DOHH2 (cell line): Measurements from ENCODE around the gene HIVEP3.

ENCODE experiments used
- CTCF ChIP-seq: fragments of 200-600 bp; sonication (generic); IDR thresholded peaks from one replicate; pipeline ENCODE4 v1.5.1; 2014; ENCODE audit warnings: antibody characterized with exemption, mild to moderate bottlenecking, low read depth, low read length; ENCODE audit not compliant: poor library complexity, severe bottlenecking
- EZH2phosphoT487 ChIP-seq: fragments of 200-600 bp; sonication (generic); IDR thresholded peaks from 2 replicates; pipeline ENCODE4 v1.6.1; 2017; ENCODE audit warnings: borderline replicate concordance, mild to moderate bottlenecking, antibody characterized with exemption, low read length, moderate library complexity, mixed read lengths

- TF ChIP-seq CTCF (no peak), EZH2phosphoT487 (no peak)
Measured at GRCh38 chr1:41809692-41810091, 109.0 kb downstream of the HIVEP3 start.
